Endothelial cell of umbilical vein (primary cell): ENCODE data around the gene GUCA1A. TPM values are rescaled to one million over a fixed set of nuclear protein-coding genes. Genes with fewer than 3 reads are reported as not detected.

ENCODE experiments used
- BruUV-seq: library from RNA; stranded (reverse); fragments of 400-500 nt; replicated peaks from 2 replicates; lab custom pipeline; 2021; lab: Mats Ljungman, UMichigan
- CTCF ChIA-PET: fragments of 300-600, 350-600 bp; sonication (Branson Sonifier 250); formaldehyde crosslinking; loops from one replicate; lab custom pipeline; 2021; ENCODE audit warnings: antibody characterized with exemption, inconsistent platforms; lab: Charles Lee
- POLR2A ChIA-PET: fragments of 300-600, 350-600 bp; sonication (Branson Sonifier 250); formaldehyde crosslinking; loops from one replicate; lab custom pipeline; 2021; ENCODE audit warnings: antibody characterized with exemption, inconsistent platforms; lab: Charles Lee
- DNase-seq: peaks from one replicate; pipeline ENCODE4 v3.0.0-alpha.2; 2011; ENCODE audit warnings: low read depth, low spot score
- FAIRE-seq: peaks from 2 replicates; lab custom pipeline; 2011; peaks lifted over from hg19 to GRCh38; lab: Jason Lieb, UNC
- H2AFZ ChIP-seq: 2 replicates; pipeline ENCODE4 v1.6.0; 2012; ENCODE audit warnings: low read depth, low read length, control low read depth, inconsistent platforms
- H3K27ac ChIP-seq: 2 replicates; pipeline ENCODE4 v1.5.1; 2011; ENCODE audit warnings: low read depth, mild to moderate bottlenecking, control low read depth, low read length, moderate library complexity; ENCODE audit not compliant: insufficient read depth
- H3K27me3 ChIP-seq, 2 experiments: 2 replicates each; pipeline versions ENCODE4 v1.6.0 to v1.6.1; 2011; ENCODE audit warnings: low read length in 2 of 2, mixed read lengths in 1 of 2; ENCODE audit not compliant: control insufficient read depth in 2 of 2, insufficient read depth in 2 of 2
- H3K36me3 ChIP-seq, 2 experiments: 2 replicates in 1 of 2; 3 replicates in 1 of 2; pipeline ENCODE4 v1.5.1; 2011; ENCODE audit warnings: low read length in 2 of 2, mild to moderate bottlenecking in 1 of 2, moderate library complexity in 1 of 2; ENCODE audit not compliant: control insufficient read depth in 2 of 2, insufficient read depth in 2 of 2; ENCODE audit errors: extremely low read depth in 1 of 2
- H3K4me1 ChIP-seq: 3 replicates; pipeline ENCODE4 v1.5.1; 2011; ENCODE audit warnings: mild to moderate bottlenecking, low read length; ENCODE audit not compliant: control insufficient read depth, insufficient read depth; ENCODE audit errors: extremely low read depth
- H3K4me2 ChIP-seq: 2 replicates; pipeline ENCODE4 v1.6.1; 2011; ENCODE audit warnings: low read length, control low read depth, mixed read lengths; ENCODE audit not compliant: insufficient read depth
- H3K4me3 ChIP-seq, 3 experiments: fragments of 200-600 bp in 1 of 3; sonication (generic), shearing (Covaris generic) in 1 of 3; replicated peaks in 1 of 3; 2 replicates each; pipeline ENCODE4 v1.5.1; 2011 to 2016; ENCODE audit warnings: control low read depth in 3 of 3, low read length in 3 of 3, mild to moderate bottlenecking in 2 of 3, inconsistent platforms in 1 of 3, low read depth in 1 of 3, moderate library complexity in 1 of 3; ENCODE audit not compliant: insufficient read depth in 1 of 3
- H3K79me2 ChIP-seq: 2 replicates; pipeline ENCODE4 v1.6.0; 2012; ENCODE audit warnings: low read length, inconsistent platforms; ENCODE audit not compliant: control insufficient read depth, insufficient read depth
- H3K9ac ChIP-seq: replicated peaks from 2 replicates; pipeline ENCODE3; 2011; ENCODE audit warnings: low read length, control low read depth; ENCODE audit not compliant: insufficient read depth; ENCODE audit errors: extremely low read depth
- H3K9me1 ChIP-seq: replicated peaks from 3 replicates; pipeline ENCODE4 v1.6.0; 2011; ENCODE audit warnings: mild to moderate bottlenecking, low read length; ENCODE audit not compliant: control insufficient read depth, insufficient read depth; ENCODE audit errors: extremely low read depth
- H3K9me3 ChIP-seq: replicated peaks from 2 replicates; pipeline ENCODE4 v1.5.1; 2012; ENCODE audit warnings: low read length, inconsistent platforms; ENCODE audit not compliant: control insufficient read depth, insufficient read depth
- H4K20me1 ChIP-seq: replicated peaks from 2 replicates; pipeline ENCODE3; 2011; ENCODE audit warnings: mild to moderate bottlenecking, low read length; ENCODE audit not compliant: control insufficient read depth, insufficient read depth; ENCODE audit errors: extremely low read depth
- CTCF ChIP-seq, 2 donors: IDR thresholded peaks; 1 replicate in 1 of 2; 2 replicates in 1 of 2; pipeline ENCODE4 v1.5.1; 2011; ENCODE audit warnings: low read length in 2 of 2, mild to moderate bottlenecking in 2 of 2, moderate library complexity in 2 of 2, control low read depth in 1 of 2, inconsistent platforms in 1 of 2, low read depth in 1 of 2; ENCODE audit not compliant: insufficient read depth in 1 of 2; ENCODE audit errors: extremely low read depth in 1 of 2
- EZH2 ChIP-seq: IDR thresholded peaks from 2 replicates; pipeline ENCODE4 v1.6.1; 2012; ENCODE audit warnings: borderline replicate concordance, low read depth, mild to moderate bottlenecking, moderate library complexity, low read length, inconsistent platforms; ENCODE audit not compliant: severe bottlenecking
- FOS ChIP-seq: IDR thresholded peaks from 2 replicates; pipeline ENCODE4 v1.6.1; 2011; ENCODE audit warnings: mild to moderate bottlenecking, low read length, moderate library complexity, borderline replicate concordance; ENCODE audit not compliant: insufficient read depth
- GATA2 ChIP-seq: IDR thresholded peaks from 2 replicates; pipeline ENCODE4 v1.7.0; 2011; ENCODE audit warnings: low read depth, mild to moderate bottlenecking, moderate library complexity, mixed read lengths, low read length; ENCODE audit not compliant: insufficient read length, insufficient read depth
- JUN ChIP-seq: IDR thresholded peaks from 2 replicates; pipeline ENCODE4 v1.6.1; 2011; ENCODE audit warnings: borderline replicate concordance, low read depth; ENCODE audit not compliant: insufficient read length, insufficient read depth
- MAX ChIP-seq: IDR thresholded peaks from 2 replicates; pipeline ENCODE4 v1.6.1; 2011; ENCODE audit not compliant: insufficient read depth, insufficient read length
- MYC ChIP-seq: IDR thresholded peaks from one replicate; pipeline ENCODE4 v1.6.1; 2011; ENCODE audit warnings: mild to moderate bottlenecking, low read depth, low read length
- POLR2A ChIP-seq: IDR thresholded peaks from 2 replicates; pipeline ENCODE4 v1.6.1; 2012; ENCODE audit warnings: low read depth, mild to moderate bottlenecking, control low read depth, low read length
- POLR2AphosphoS5 ChIP-seq: IDR thresholded peaks from 2 replicates; pipeline ENCODE4 v1.6.1; 2012; ENCODE audit warnings: low read depth, mild to moderate bottlenecking, control low read depth, low read length, moderate library complexity; ENCODE audit not compliant: insufficient read depth
- dilution Hi-C: fragments of 300-500 bp; cut with MboI; formaldehyde crosslinking; loops from one replicate; pipeline ENCODE4 v1.15.0; 2019; ENCODE audit warnings: low sequenced_read_pairs; ENCODE audit not compliant: extremely low pct_ligation_motif_present
- intact Hi-C: fragments of 100-400 bp; cut with micrococcal nuclease; formaldehyde crosslinking; loops from one replicate; pipeline ENCODE4 v1.10.0; 2022
- polyA plus RNA-seq, 4 experiments: library from polyadenylated mRNA; depleted of rRNA in 3 of 4; stranded (reverse) in 3 of 4; unstranded in 1 of 4; fragments of >200 nt; gene quantifications; 2 replicates each; pipeline versions ENCODE4 v1.2.1 to v1.2.3, GENCODE V29; 2011 to 2012; ENCODE audit warnings: missing spikeins in 1 of 4
- total RNA-seq: library from RNA; stranded (reverse); gene quantifications from 2 replicates; pipeline ENCODE4 v1.2.3, GENCODE V29; 2021

GUCA1A gene
- total and polyA plus RNA-seq, 2 donors (not counting 3 experiments of a cell fraction or from before 2014, with no cell fraction given) = 0.04 to 0.22 TPM

GRCh38 chr6:42125663-42126062, 47.5 kb upstream of the GUCA1A start:
- Histone ChIP-seq H4K20me1 (no peaks in the 10 kb centered on the region), H2AFZ (no peak overlapping the region), H3K4me3 (no peak overlapping the region), H3K9ac (no peak overlapping the region), H3K27me3 (no peaks in the 10 kb centered on the region), H3K27ac (no peak overlapping the region), H3K9me1 (no peaks in the 10 kb centered on the region), H3K9me3 (no peaks in the 10 kb centered on the region), H3K4me1 (peaks cover 8% of the 10 kb centered on the region), H3K79me2 (no peaks in the 10 kb centered on the region), H3K4me2 (no peak overlapping the region), H3K36me3 (no peaks in the 10 kb centered on the region)
- POLR2A ChIA-PET = no interaction called here
- DNase-seq (no peak), FAIRE-seq (no peak)
- CTCF ChIA-PET = no interaction called here
- dilution Hi-C loops (no loop called here), intact Hi-C loops (no loop called here)
- no TSS peak for BruUV-seq
- TF ChIP-seq POLR2AphosphoS5 = no peak
- no peak for TF ChIP-seq FOS
- TF ChIP-seq POLR2A = no peak
- no peak for TF ChIP-seq EZH2
- no peak for TF ChIP-seq MYC
- no peak for TF ChIP-seq JUN
- TF ChIP-seq MAX = no peak
- TF ChIP-seq GATA2 = no peak
- TF ChIP-seq CTCF (IDR thresholded peaks at IDR 0.05; ENCODE audit: extremely low read depth in 1 of 2, insufficient read depth in 1 of 2, low read depth in 1 of 2, low read length in 2 of 2) = no peak
